ENCODE measurements around the gene MYO1E. TPM values are rescaled to one million over a fixed set of nuclear protein-coding genes. Genes with fewer than 3 reads are reported as not detected.
"Not testable (repeated sequence)": the region's sequence is repeated elsewhere in the genome, so short reads cannot be mapped to it uniquely, and the experiment has no call there.

Gene MYO1E
- total RNA-seq, 2 donors from 2014 or later, result 47.8 to 65.6 TPM

- no peak overlapping the region for H3K4me3 Mint-ChIP-seq
These were observed 33.4 kb downstream of the MYO1E start for GRCh38 chr15:59339252-59339672.

DNA sequence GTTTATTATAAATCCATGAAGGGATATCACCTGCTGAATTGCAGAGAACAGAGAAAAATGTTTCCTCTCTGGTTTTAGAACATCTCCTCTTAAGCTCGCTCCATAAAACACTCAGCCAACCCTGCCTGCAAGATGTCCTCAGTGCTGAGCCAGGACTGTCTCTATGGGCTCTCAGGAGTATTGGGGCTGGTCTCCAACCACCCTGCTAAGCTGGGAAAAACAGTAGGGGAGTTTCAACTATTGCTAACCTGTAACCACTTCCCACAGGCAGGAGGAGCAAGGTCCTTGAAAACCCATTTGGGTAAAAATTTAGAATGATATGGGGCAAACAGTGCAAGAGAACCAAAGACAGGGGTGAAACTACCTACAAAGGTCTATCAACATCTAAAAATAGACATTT, 34.3 kb downstream of the MYO1E start:
- peaks cover 9% of the 10 kb centered on the region for H3K4me1 Mint-ChIP-seq
- H3K4me1 ChIP-seq (ENCODE audit: control insufficient read depth, insufficient read depth, low read length), result no peaks in the 10 kb centered on the region
- 93% methylated on average over 1 of the region's 1 CpG; no CpG with 5 or more reads in 1 of the 2 experiments for WGBS, 2 experiments (ENCODE audit: insufficient coverage in 1 of 2, insufficient read length in 1 of 2)
- no peak overlapping the region for H3K4me3 Mint-ChIP-seq
- H3K9ac ChIP-seq (ENCODE audit: extremely low read depth, low read length, poor library complexity, severe bottlenecking), result no peak overlapping the region
- no peaks in the 10 kb centered on the region for H3K36me3 ChIP-seq (ENCODE audit: control insufficient read depth, insufficient read depth, low read length)
- peaks cover 5% of the 10 kb centered on the region for H3K36me3 Mint-ChIP-seq (ENCODE audit: low read depth)
- H3K27ac Mint-ChIP-seq, result no peak overlapping the region
- no peak overlapping the region for H3K4me3 ChIP-seq (ENCODE audit: low read length)
- no peak for TF ChIP-seq CTCF (conservative IDR thresholded peaks at IDR 0.05)
- peaks cover 14% of the 10 kb centered on the region for H3K9me3 Mint-ChIP-seq
- H3K27me3 Mint-ChIP-seq (ENCODE audit: insufficient read depth), result no peaks in the 10 kb centered on the region
- H3K27me3 ChIP-seq (ENCODE audit: control insufficient read depth, insufficient read depth, low read length, poor library complexity, severe bottlenecking), result no peaks in the 10 kb centered on the region
- DNase-seq, result no peak
- H3K27ac ChIP-seq (ENCODE audit: low read depth, low read length), result no peak overlapping the region
- H3K9me3 ChIP-seq (ENCODE audit: control insufficient read depth, low read length), result no peaks in the 10 kb centered on the region

More at GRCh38 chr15:59339252-59339672, 33.4 kb downstream of the MYO1E start:
- Histone ChIP-seq H3K9me3 (ENCODE audit: control insufficient read depth, low read length) (no peaks in the 10 kb centered on the region), H3K9ac (ENCODE audit: extremely low read depth, low read length, poor library complexity, severe bottlenecking) (no peak overlapping the region), H3K27ac (ENCODE audit: low read depth, low read length) (no peak overlapping the region), H3K4me1 (ENCODE audit: control insufficient read depth, insufficient read depth, low read length) (no peaks in the 10 kb centered on the region), H3K36me3 (ENCODE audit: control insufficient read depth, insufficient read depth, low read length) (no peaks in the 10 kb centered on the region), H3K4me3 (ENCODE audit: low read length) (no peak overlapping the region), H3K27me3 (ENCODE audit: control insufficient read depth, insufficient read depth, low read length, poor library complexity, severe bottlenecking) (no peaks in the 10 kb centered on the region)
- WGBS, 2 experiments (ENCODE audit: insufficient coverage in 1 of 2, insufficient read length in 1 of 2), result 88 to 100% methylated on average over 1 to 3 of the region's 3 CpGs
- Mint-ChIP-seq H3K27me3 (ENCODE audit: insufficient read depth) (no peaks in the 10 kb centered on the region), H3K27ac (no peak overlapping the region), H3K9me3 (peaks cover 14% of the 10 kb centered on the region), H3K36me3 (ENCODE audit: low read depth) (peaks cover 5% of the 10 kb centered on the region), H3K4me1 (peaks cover 9% of the 10 kb centered on the region)
- no peak for DNase-seq
- TF ChIP-seq CTCF (conservative IDR thresholded peaks at IDR 0.05), result no peak

DNA sequence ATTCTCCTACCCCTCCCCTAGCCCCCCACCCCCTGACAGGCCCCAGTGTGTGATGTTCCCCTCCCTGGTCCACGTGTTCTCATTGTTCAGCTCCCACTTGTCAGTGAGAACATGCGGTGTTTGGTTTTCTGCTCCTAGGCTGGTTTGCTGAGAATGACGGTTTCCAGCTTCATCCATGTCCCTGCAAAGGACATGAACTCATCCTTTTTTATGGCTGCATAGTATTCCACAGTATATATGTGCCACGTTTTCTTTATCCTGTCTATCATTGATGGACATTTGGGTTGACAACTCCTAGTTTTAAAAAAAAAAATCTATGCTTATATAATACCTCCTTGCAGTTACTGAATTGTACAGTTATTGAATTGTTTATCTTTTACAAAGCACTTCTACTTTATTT, 35.9 kb downstream of the MYO1E start:
- Mint-ChIP-seq H3K9me3 (peaks cover 14% of the 10 kb centered on the region), H3K4me1 (peaks cover 12% of the 10 kb centered on the region)
- not testable (repeated sequence) for H3K36me3 Mint-ChIP-seq (ENCODE audit: low read depth); DNase-seq; H3K27ac ChIP-seq (ENCODE audit: low read depth, low read length); H3K27me3 ChIP-seq (ENCODE audit: control insufficient read depth, insufficient read depth, low read length, poor library complexity, severe bottlenecking); H3K9ac ChIP-seq (ENCODE audit: extremely low read depth, low read length, poor library complexity, severe bottlenecking); H3K9me3 ChIP-seq (ENCODE audit: control insufficient read depth, low read length); H3K36me3 ChIP-seq (ENCODE audit: control insufficient read depth, insufficient read depth, low read length); H3K27ac Mint-ChIP-seq; H3K4me3 Mint-ChIP-seq; H3K27me3 Mint-ChIP-seq (ENCODE audit: insufficient read depth); H3K4me1 ChIP-seq (ENCODE audit: control insufficient read depth, insufficient read depth, low read length); H3K4me3 ChIP-seq (ENCODE audit: low read length)
- WGBS, 2 experiments (ENCODE audit: insufficient coverage in 1 of 2, insufficient read length in 1 of 2), result 91 to 97% methylated on average over 3 to 4 of the region's 4 CpGs

DNA sequence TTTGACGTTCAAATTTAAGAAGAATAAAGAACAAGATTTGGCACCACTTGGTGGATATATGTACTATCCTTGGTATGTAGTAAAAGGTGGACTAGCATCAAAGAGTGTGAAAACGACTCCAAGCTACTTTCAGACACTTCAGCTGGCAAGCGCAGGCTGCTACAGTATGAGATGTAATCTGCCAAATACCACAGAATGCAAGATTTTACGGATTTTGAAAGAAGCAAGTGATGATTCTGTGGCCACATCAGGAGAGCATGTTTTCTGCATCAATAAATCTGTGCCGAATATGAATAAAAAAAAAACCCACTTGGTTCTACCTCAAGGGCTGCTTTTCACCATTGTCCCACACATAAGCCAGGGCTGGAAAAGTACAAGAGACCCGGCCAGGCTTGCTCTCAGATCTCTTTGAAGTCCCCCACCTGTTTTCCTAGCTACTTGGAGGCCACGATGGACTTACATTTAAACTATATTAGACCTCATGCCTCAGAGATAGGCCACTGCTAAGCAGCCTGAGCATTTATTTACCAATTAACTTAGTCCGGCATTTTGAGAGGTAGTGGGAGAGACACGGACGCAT, 37.4 kb downstream of the MYO1E start:
- H3K4me3 Mint-ChIP-seq, result no peak overlapping the region
- H3K9me3 Mint-ChIP-seq, result peaks cover 14% of the 10 kb centered on the region
- H3K27ac Mint-ChIP-seq, result no peak overlapping the region
- Histone ChIP-seq H3K27me3 (ENCODE audit: control insufficient read depth, insufficient read depth, low read length, poor library complexity, severe bottlenecking) (no peaks in the 10 kb centered on the region), H3K27ac (ENCODE audit: low read depth, low read length) (no peak overlapping the region), H3K4me1 (ENCODE audit: control insufficient read depth, insufficient read depth, low read length) (no peaks in the 10 kb centered on the region), H3K4me3 (ENCODE audit: low read length) (no peak overlapping the region), H3K9me3 (ENCODE audit: control insufficient read depth, low read length) (no peaks in the 10 kb centered on the region), H3K36me3 (ENCODE audit: control insufficient read depth, insufficient read depth, low read length) (no peaks in the 10 kb centered on the region), H3K9ac (ENCODE audit: extremely low read depth, low read length, poor library complexity, severe bottlenecking) (no peak overlapping the region)
- no peaks in the 10 kb centered on the region for H3K27me3 Mint-ChIP-seq (ENCODE audit: insufficient read depth)
- peaks cover 21% of the 10 kb centered on the region for H3K4me1 Mint-ChIP-seq
- WGBS, 2 experiments (ENCODE audit: insufficient coverage in 1 of 2, insufficient read length in 1 of 2), result 89 to 91% methylated on average over 9 to 10 of the region's 10 CpGs
- peaks cover 5% of the 10 kb centered on the region for H3K36me3 Mint-ChIP-seq (ENCODE audit: low read depth)
- DNase-seq, result peak; percentile 35
- no peak for TF ChIP-seq CTCF (conservative IDR thresholded peaks at IDR 0.05)
